Endothelial cell of hepatic sinusoid (primary cell): ENCODE measurements around the gene CCDC60.

ENCODE experiments used
- in situ Hi-C: cut with HindIII; loops from 2 replicates; pipeline ENCODE4 v1.10.0; 2017; ENCODE audit warnings: low sequenced_read_pairs

CCDC60 gene

GRCh38 chr12:119440803-119441360 is 106.4 kb downstream of the CCDC60 start:
- in situ Hi-C loops: no loop called here

DNA sequence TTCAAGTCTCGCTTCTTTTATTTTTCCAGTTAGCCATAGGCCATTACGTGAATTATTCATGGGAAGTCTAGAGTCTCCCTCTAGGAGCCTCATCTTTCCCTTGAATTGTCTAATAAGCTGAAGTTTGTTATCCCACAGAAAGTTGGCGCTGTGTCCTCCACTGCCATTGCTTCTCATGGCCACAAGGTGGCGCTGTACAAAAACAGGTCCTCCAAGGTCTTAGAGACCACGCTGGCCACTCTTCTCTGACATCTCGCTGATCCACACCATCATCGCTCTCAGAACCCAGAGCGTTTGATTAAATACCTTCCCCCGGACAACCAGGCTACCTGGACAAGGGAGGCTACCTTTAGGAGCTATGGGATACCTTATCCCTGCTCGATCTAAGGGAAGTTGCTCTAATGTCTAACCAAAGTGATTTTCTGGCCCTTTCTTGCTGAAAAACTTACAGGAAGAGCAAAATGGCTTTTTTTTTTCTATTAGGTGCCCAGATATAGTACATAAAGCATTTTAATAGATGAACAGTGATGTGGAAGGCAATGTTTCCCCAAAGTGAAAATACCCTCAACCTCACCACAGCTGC is 110.0 kb downstream of the CCDC60 start:
- in situ Hi-C loops: no loop called here

DNA sequence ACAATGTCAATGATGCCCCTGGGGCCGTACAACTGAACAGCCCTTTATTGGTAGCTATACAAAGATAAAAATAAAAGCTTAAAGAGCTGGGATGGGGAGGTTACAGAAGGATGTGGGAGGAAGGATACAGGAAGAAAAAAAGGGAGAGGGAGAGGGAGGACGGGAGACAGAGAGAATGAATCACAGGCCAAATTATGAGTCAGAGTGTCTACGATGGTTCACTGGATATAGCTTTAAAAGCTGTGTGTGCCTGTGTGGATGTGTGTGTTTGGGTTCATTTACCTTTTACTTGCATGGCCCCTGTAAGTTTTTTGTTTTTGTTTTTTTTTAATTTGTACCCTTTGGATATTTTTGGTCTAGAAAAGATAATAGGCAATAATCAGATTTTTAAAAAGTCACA is 111.9 kb downstream of the CCDC60 start:
- in situ Hi-C loops: no loop called here

DNA sequence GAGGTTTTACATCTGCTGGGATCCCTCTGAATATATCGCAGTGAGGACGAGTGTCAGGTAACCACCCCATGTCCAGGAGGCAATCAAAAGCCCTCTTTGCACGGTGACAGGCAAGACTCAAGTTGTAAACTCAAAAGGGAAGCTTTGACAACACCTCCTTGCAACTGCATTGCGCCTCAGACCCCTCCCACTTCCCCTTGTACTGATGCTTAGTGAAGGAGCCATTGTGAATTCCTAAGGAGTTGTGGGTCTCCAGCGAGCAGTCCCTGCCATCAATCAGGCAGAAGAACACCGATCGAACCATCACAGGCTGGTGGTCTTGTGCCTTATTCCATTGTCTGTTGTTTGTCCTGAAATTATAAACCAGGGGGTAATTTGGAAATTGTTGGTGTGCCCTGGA is 112.6 kb downstream of the CCDC60 start:
- in situ Hi-C loops: no loop called here

DNA sequence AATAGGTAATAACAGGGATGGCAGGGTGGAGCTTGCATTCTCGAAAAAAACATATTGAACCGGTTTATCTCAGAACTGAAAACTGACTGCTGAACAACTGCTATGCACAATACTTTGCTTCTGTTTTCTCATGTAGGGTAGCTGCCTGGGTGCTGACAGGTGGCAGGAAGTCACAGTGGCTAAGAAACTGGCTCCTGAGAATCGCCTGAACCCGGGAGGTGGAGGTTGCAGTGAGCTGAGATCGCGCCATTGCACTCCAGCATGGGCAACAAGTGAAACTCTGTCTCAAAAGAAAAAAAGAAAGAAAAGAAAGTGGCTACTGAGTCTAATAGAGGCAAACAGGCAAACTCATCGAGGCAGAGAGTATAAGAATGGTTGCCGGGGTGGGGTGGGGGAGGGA is 113.1 kb downstream of the CCDC60 start:
- in situ Hi-C loops: no loop called here

GRCh38 chr12:119448611-119449131 is 114.1 kb downstream of the CCDC60 start:
- in situ Hi-C loops: no loop called here

DNA sequence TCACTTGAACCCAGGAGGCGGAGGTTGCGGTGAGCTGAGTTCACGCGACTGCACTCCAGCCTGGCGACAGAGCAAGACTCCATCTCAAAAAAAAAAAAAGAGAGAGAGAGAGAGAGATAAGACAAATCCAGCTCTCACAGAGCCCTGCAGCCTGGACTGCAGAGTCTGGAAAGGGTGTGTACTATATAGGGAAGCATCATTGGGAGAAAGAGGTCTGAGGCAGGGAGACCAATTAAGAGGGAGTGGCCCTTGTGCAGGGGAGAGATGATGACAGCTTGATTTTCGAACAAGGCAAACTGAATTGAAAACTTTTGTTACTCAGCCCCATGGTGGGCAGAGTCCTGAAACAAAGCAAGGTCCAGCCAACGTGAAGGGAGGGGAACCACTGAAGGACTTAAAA is 116.2 kb downstream of the CCDC60 start:
- in situ Hi-C loops: no loop called here

DNA sequence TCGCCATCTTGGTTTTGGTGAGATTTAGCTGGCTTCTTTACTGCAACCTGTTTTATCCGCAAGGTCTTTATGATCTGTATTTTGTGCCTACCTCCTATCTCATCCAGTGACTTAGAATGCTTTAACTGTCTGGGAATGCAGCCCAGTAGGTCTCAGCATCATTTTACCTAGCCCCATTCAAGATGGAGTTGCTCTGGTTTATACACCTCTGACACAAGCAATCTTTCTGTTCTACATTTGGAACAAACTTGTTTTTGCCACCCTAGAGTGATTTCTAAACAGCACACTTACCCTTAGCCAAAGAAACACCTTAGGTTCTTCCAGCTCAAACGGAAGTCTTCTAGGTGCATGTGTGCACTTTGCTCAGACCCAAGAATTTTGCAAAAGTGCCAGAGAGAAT is 122.3 kb downstream of the CCDC60 start:
- in situ Hi-C loops: no loop called here

DNA sequence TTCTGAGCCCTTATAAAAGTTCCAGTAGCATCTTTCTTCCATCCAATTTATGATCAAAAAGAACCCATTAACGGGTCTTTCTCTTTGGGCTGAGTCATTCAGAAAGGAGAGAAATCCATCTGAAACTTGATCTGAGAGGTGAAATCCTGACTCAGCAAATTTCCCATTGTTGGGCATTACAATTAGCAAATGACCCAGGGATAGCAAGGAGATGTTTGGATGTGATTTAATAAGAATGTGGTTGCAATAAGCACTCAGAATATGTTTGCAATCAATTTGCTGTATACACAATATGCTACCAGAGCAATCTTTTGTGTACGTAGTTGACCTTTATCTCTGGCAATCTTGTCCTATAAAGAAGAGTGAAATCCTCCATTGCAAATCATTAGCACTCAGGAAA is 122.7 kb downstream of the CCDC60 start:
- in situ Hi-C loops: no loop called here

DNA sequence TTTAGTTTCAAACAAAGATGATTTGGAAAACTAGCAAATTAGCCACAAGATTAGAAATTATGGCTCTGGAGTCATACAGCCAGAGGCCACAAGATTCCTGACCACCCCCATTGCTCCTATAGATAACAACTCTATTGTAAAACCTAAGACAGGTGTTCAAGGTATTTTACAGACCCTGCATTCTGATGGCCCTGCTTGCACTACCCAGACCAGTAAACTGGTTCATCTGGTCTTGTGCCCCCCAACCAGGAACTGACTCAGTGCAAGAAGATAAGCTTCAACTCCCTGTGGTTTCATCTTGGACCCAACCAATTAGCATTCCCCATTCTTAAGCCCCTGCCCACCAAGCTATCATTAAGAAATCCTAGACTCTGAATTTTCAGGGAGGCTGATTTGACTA is 125.0 kb downstream of the CCDC60 start:
- in situ Hi-C loops: no loop called here

GRCh38 chr12:119460876-119461275 is 126.3 kb downstream of the CCDC60 start:
- in situ Hi-C loops: no loop called here

GRCh38 chr12:119461636-119462214 is 127.2 kb downstream of the CCDC60 start:
- in situ Hi-C loops: no loop called here

DNA sequence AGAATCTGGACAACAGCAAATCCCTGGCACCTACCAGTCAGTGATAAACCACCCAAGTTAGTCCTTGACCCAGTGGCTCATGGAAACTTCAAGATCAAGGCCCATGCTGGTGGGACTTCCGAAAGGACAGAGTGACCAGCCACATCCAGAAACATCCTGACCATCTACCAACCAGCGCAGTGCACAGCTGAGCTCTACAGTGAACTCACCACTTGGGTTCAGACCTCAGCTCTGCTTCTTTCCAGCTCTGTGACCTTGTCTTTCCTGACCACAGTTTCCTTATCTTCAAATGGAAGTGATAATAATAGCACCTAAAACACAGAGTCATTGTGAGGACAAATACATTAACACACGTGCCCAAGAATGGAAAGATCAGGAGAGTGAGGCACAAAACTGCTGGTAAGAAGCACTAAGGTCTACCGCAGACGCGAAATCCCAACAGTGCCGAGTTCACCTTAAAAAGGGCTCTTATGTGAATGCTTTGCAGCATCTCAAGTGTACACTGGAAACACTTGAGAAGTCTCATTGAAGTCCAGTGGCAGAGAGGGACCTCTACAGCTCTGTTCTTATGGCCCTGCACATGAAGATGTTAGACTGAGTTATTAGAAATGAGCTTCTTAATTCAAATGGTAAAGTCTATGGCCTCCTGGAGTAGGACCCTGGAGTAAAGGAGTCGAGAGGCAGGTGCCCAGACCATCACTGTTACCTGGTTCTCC is 128.8 kb downstream of the CCDC60 start:
- in situ Hi-C loops: no loop called here

GRCh38 chr12:119468296-119468695 is 133.8 kb downstream of the CCDC60 start:
- in situ Hi-C loops: no loop called here

DNA sequence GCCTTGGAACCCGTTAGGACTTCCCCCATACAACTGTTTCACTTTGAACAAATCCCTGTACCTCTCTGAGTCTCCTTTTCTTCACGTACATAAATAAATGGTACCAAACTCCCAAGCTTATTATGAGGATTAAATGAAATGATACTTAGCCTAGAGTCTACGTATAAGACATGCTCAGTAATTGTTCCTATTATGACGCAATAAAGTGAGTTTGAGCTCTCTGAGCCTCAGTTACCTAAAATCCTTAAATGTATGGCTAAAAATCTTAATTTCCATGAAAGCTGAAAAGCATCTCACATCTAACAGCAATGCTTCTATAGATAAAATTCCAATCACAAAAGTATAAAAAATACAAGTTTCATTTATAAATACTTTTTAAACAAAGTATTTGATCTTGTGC is 141.1 kb downstream of the CCDC60 start:
- in situ Hi-C loops: no loop called here

DNA sequence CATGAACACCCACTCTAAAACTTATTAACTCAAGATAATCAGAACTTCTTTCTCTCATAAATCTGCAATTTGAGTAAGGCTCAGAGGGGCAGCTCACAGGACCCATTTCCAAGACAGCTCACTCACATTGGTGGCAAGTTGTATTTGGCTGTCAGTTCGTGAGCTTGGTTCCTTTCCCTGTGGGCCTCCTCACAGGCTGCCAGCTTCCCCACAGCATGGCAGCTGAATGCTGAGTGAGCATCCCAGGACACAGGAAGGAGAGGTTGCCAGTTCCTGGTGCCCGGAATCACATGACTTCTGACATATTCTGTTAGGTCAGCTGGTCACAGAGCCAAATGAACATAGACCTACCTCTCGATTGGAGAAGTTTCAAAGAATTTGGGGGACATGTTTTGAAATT is 142.4 kb downstream of the CCDC60 start:
- in situ Hi-C loops: no loop called here

GRCh38 chr12:119479121-119479561 is 144.6 kb downstream of the CCDC60 start:
- in situ Hi-C loops: no loop called here

- in situ Hi-C loops: no loop called here
Measured at GRCh38 chr12:119480551-119480950, 146.0 kb downstream of the CCDC60 start.

GRCh38 chr12:119486599-119487154 is 152.1 kb downstream of the CCDC60 start:
- in situ Hi-C loops: no loop called here

GRCh38 chr12:119491814-119492213 is 157.3 kb downstream of the CCDC60 start:
- in situ Hi-C loops: no loop called here

DNA sequence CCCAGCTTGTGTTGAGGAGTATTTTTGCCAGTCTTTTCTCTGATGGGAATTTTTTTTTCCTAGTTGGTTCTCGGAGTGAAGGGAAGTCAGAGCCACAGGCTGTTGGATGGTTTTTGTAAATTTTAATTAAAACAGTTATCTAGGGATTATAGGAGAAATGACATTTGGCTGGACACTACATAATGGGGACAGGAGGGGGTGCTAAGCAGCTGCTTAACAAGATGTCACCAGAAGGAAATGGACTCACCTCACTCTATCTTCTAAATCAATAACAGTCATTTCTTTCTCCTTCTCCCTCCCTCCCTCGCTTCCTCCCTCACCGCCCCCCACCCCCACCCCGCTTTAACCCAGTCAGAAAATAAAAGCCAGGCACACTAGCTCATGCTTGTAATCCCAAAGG is 165.7 kb downstream of the CCDC60 start:
- in situ Hi-C loops: no loop called here

GRCh38 chr12:119501052-119501451 is 166.5 kb downstream of the CCDC60 start:
- in situ Hi-C loops: no loop called here
